ENCODE measurements around the gene ZBTB24. TPM values are rescaled to one million over a fixed set of nuclear protein-coding genes. Genes with fewer than 3 reads are reported as not detected.

The ZBTB24 gene
- total RNA-seq, 1 experiment from 2014 or later, result 27.3 TPM

GRCh38 chr6:109448615-109449014, 34.4 kb downstream of the ZBTB24 start:
- H4K91ac ChIP-seq (ENCODE audit: insufficient read length, low read depth, low read length), result no peak overlapping the region
- H3K56ac ChIP-seq (ENCODE audit: insufficient read length, low read depth, low read length), result no peak overlapping the region
- H3K23ac ChIP-seq (ENCODE audit: insufficient read length, low read depth, low read length), result no peak overlapping the region
- no peaks in the 10 kb centered on the region for H3K27me3 Mint-ChIP-seq (ENCODE audit: low read depth)
- TF ChIP-seq CTCF (conservative IDR thresholded peaks at IDR 0.05), result no peak
- H3K9ac ChIP-seq (ENCODE audit: extremely low read depth, insufficient read length, low read length), result no peak overlapping the region
- H3K4me1 Mint-ChIP-seq, result no peaks in the 10 kb centered on the region
- H2AFZ ChIP-seq (ENCODE audit: low read length), result no peak overlapping the region
- no peak overlapping the region for H3K14ac ChIP-seq (ENCODE audit: insufficient read depth, low read length)
- H2AK5ac ChIP-seq (ENCODE audit: insufficient read length, low read length), result no peak overlapping the region
- H3K27me3 ChIP-seq (ENCODE audit: insufficient read depth, low read length), result no peaks in the 10 kb centered on the region
- H3K27ac ChIP-seq (ENCODE audit: insufficient read length, low read depth, low read length), result no peak overlapping the region
- no peak for DNase-seq
- no peak overlapping the region for H2BK120ac ChIP-seq (ENCODE audit: low read depth, low read length, poor library complexity, severe bottlenecking)
- H3K27ac Mint-ChIP-seq, result peak overlapping the region in 2 of 3 experiments; percentile 25 to 85; a peak in 2 of 7 replicates
- H3K9me3 ChIP-seq (ENCODE audit: control insufficient read depth, low read depth, low read length), result no peaks in the 10 kb centered on the region
- H3K4ac ChIP-seq (ENCODE audit: low read depth, low read length), result no peak overlapping the region
- H3K9me3 Mint-ChIP-seq, result no peaks in the 10 kb centered on the region; a peak in 1 of 5 replicates
- H3K4me3 Mint-ChIP-seq, result no peak overlapping the region
- H2BK20ac ChIP-seq (ENCODE audit: low read depth, low read length, poor library complexity, severe bottlenecking), result no peak overlapping the region
- no peaks in the 10 kb centered on the region for H3K79me2 ChIP-seq (ENCODE audit: insufficient read depth, low read length)
- no peak overlapping the region for H2BK12ac ChIP-seq (ENCODE audit: insufficient read length, low read depth, low read length)
- H3K23me2 ChIP-seq (ENCODE audit: insufficient read length, low read depth, low read length, poor library complexity, severe bottlenecking), result no peaks in the 10 kb centered on the region
- no peak overlapping the region for H3K18ac ChIP-seq (ENCODE audit: insufficient read length, low read depth, low read length)
- WGBS (ENCODE audit: extremely low coverage, insufficient read length, low lambda C conversion rate), result no CpG with 5 or more reads among the region's 7 CpGs
- no peaks in the 10 kb centered on the region for H3K4me1 ChIP-seq (ENCODE audit: insufficient read depth, low read length)
- peaks cover 19 to 77% (median 57%) of the 10 kb centered on the region in 3 experiments for H3K36me3 Mint-ChIP-seq (ENCODE audit: insufficient read depth in 1 of 3, low read depth in 3 of 3)
- H3T11ph ChIP-seq (ENCODE audit: low read length), result no peak overlapping the region
- no peak overlapping the region for H2BK5ac ChIP-seq (ENCODE audit: insufficient read length, low read length)
- no peak overlapping the region for H4K8ac ChIP-seq (replicated peaks; ENCODE audit: insufficient read length, low read depth, low read length)
- no peaks in the 10 kb centered on the region for H4K20me1 ChIP-seq (ENCODE audit: control insufficient read depth, insufficient read depth, insufficient read length)
- no peak overlapping the region for H4K5ac ChIP-seq (ENCODE audit: insufficient read length, low read depth, low read length)
- H3K79me1 ChIP-seq (ENCODE audit: insufficient read depth, low read depth, low read length, poor library complexity, severe bottlenecking), result no peaks in the 10 kb centered on the region
- H3K4me2 ChIP-seq (ENCODE audit: insufficient read depth, insufficient read length, low read length), result no peak overlapping the region
- H2BK15ac ChIP-seq (ENCODE audit: low read depth, low read length), result no peak overlapping the region

Data from H9 (cell line).